Measurements from ENCODE around the gene CTLA4.

Gene CTLA4

DNA sequence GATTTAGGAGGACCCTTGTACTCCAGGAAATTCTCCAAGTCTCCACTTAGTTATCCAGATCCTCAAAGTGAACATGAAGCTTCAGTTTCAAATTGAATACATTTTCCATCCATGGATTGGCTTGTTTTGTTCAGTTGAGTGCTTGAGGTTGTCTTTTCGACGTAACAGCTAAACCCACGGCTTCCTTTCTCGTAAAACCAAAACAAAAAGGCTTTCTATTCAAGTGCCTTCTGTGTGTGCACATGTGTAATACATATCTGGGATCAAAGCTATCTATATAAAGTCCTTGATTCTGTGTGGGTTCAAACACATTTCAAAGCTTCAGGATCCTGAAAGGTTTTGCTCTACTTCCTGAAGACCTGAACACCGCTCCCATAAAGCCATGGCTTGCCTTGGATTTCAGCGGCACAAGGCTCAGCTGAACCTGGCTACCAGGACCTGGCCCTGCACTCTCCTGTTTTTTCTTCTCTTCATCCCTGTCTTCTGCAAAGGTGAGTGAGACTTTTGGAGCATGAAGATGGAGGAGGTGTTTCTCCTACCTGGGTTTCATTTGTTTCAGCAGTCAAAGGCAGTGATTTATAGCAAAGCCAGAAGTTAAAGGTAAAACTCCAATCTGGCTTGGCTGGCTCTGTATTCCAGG, at the start of gene CTLA4:
Gene CTLA4, plus strand, starts transcription at position 211 of the 640 bp plus-strand sequence. Its CDS starts 172 bp downstream, at position 383.
- Mint-ChIP-seq H3K4me1 (no peaks in the 10 kb centered on the region), H3K4me3 (no peak within 1 kb of the TSS), H3K27me3 (ENCODE audit: low read depth, poor library complexity) (peaks cover 5% of the 10 kb centered on the region), H3K36me3 (ENCODE audit: low read depth) (no peaks in the 10 kb centered on the region), H3K27ac (no peak within 1 kb of the TSS), H3K9me3 (peaks cover 6% of the 10 kb centered on the region)
- DNase-seq: no peak
- TF ChIP-seq, protein P1, sequence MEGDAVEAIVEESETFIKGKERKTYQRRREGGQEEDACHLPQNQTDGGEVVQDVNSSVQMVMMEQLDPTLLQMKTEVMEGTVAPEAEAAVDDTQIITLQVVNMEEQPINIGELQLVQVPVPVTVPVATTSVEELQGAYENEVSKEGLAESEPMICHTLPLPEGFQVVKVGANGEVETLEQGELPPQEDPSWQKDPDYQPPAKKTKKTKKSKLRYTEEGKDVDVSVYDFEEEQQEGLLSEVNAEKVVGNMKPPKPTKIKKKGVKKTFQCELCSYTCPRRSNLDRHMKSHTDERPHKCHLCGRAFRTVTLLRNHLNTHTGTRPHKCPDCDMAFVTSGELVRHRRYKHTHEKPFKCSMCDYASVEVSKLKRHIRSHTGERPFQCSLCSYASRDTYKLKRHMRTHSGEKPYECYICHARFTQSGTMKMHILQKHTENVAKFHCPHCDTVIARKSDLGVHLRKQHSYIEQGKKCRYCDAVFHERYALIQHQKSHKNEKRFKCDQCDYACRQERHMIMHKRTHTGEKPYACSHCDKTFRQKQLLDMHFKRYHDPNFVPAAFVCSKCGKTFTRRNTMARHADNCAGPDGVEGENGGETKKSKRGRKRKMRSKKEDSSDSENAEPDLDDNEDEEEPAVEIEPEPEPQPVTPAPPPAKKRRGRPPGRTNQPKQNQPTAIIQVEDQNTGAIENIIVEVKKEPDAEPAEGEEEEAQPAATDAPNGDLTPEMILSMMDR (IDR thresholded peaks at IDR 0.05): no peak

DNA sequence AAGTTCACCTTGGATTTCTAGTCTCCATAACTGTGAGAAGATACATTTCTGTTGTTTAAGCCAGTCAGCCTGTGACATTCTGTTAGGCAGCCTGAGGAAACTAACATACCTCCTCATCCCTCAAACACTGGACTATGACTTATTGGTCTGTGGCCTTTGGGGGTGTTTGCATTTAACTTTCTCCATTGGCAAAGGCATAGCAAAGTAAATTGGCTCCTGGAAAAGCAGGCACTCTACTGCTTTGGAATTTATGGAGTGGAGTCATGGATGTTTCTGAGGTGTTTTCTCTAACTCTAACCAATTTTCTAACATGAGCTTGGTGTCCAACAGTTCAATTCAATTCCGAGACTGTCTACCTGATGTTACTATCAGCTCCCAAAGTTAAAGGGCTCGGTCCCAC, 48.9 kb upstream of the CTLA4 start:
- Mint-ChIP-seq H3K9me3 (no peaks in the 10 kb centered on the region), H3K27me3 (ENCODE audit: low read depth, poor library complexity) (peaks cover 3% of the 10 kb centered on the region), H3K36me3 (ENCODE audit: low read depth) (no peaks in the 10 kb centered on the region), H3K27ac (no peak overlapping the region), H3K4me3 (no peak overlapping the region), H3K4me1 (peaks cover 28% of the 10 kb centered on the region)
- TF ChIP-seq, protein P1 (IDR thresholded peaks at IDR 0.05): no peak
- DNase-seq: no peak

DNA sequence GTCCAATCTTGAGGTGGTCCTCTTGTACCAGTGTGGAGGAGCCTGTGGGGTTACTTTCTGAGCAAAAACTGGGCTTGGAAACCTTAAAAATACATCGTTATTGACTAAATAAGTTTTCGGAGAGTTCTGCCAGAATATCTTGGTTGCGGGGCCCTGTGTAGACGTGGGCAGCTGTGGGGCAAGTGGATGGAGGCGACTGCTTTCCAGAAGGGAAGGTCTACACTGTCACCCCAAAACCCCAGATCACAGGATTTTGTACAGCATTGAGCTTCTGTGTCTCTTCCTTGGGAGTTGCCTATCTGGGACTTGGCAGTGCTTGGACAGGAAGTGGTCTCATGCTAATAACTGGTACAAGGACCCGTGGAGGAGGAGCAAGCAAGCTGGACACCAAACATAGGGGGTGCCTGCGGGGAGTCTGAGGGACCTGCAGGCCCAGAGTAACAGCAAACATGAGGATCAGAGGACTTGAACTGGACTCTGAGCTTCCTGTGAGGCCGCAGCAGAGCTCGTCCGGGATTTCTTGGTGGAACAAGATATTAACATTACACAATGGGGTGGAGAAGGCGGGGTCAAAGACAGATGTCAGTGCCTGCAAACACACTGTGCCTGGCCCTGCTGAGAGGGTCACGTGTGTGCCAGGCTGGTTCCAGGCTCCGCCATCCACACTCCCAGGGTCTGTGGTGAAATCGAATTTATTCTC, 48.0 kb upstream of the CTLA4 start:
- no peak overlapping the region for H3K4me3 Mint-ChIP-seq
- no peaks in the 10 kb centered on the region for H3K9me3 Mint-ChIP-seq
- TF ChIP-seq, protein P1 (IDR thresholded peaks at IDR 0.05): no peak
- H3K27me3 Mint-ChIP-seq (ENCODE audit: low read depth, poor library complexity): peaks cover 3% of the 10 kb centered on the region
- no peak overlapping the region for H3K27ac Mint-ChIP-seq
- H3K4me1 Mint-ChIP-seq: peaks cover 32% of the 10 kb centered on the region
- no peaks in the 10 kb centered on the region for H3K36me3 Mint-ChIP-seq (ENCODE audit: low read depth)
- DNase-seq: no peak

GRCh38 chr2:203820969-203821368, 46.6 kb upstream of the CTLA4 start:
- DNase-seq: no peak
- H3K4me3 Mint-ChIP-seq: no peak overlapping the region
- TF ChIP-seq, protein P1 (IDR thresholded peaks at IDR 0.05): no peak
- peaks cover 6% of the 10 kb centered on the region for H3K27me3 Mint-ChIP-seq (ENCODE audit: low read depth, poor library complexity)
- H3K36me3 Mint-ChIP-seq (ENCODE audit: low read depth): no peaks in the 10 kb centered on the region
- no peak overlapping the region for H3K27ac Mint-ChIP-seq
- no peaks in the 10 kb centered on the region for H3K9me3 Mint-ChIP-seq
- H3K4me1 Mint-ChIP-seq: peaks cover 30% of the 10 kb centered on the region

- Mint-ChIP-seq H3K4me1 (peaks cover 19% of the 10 kb centered on the region), H3K27me3 (ENCODE audit: low read depth, poor library complexity) (peaks cover 3% of the 10 kb centered on the region), H3K9me3 (peaks cover 7% of the 10 kb centered on the region), H3K27ac (no peak overlapping the region), H3K4me3 (no peak overlapping the region), H3K36me3 (ENCODE audit: low read depth) (no peaks in the 10 kb centered on the region)
- DNase-seq: no peak
- TF ChIP-seq, protein P1 (IDR thresholded peaks at IDR 0.05): no peak
Observed at GRCh38 chr2:203822240-203822639, 45.3 kb upstream of the CTLA4 start.
